HG03039 (cell line): ENCODE data around the gene PHLDA2.
"Not testable (repeated sequence)": the region's sequence is repeated elsewhere in the genome, so short reads cannot be mapped to it uniquely, and the experiment has no call there.

Source experiments
- ATAC-seq: cut with Tn5 transposase; IDR thresholded peaks from one replicate; pipeline ENCODE4 v1.9.1; 2021; ENCODE audit warnings: mild to moderate bottlenecking, moderate library complexity; ENCODE audit not compliant: unreplicated experiment

The PHLDA2 gene

GRCh38 chr11:2916114-2916891, 12.9 kb downstream of the PHLDA2 start:
- ATAC-seq: no peak

- ATAC-seq: no peak
Observed at GRCh38 chr11:2915473-2915872, 13.7 kb downstream of the PHLDA2 start.

GRCh38 chr11:2914455-2915195, 14.6 kb downstream of the PHLDA2 start:
- ATAC-seq: no peak

- ATAC-seq: no peak
Observed at GRCh38 chr11:2913776-2914175, 15.4 kb downstream of the PHLDA2 start.

GRCh38 chr11:2913019-2913431, 16.2 kb downstream of the PHLDA2 start:
- ATAC-seq: no peak

GRCh38 chr11:2912498-2912897, 16.7 kb downstream of the PHLDA2 start:
- no peak for ATAC-seq

GRCh38 chr11:2911785-2912391, 17.3 kb downstream of the PHLDA2 start:
- no peak for ATAC-seq

- no peak for ATAC-seq
Observed at GRCh38 chr11:2911088-2911784, 18.0 kb downstream of the PHLDA2 start.

GRCh38 chr11:2910401-2910955, 18.7 kb downstream of the PHLDA2 start:
- ATAC-seq: no peak

- ATAC-seq: no peak
Observed at GRCh38 chr11:2909133-2909902, 19.9 kb downstream of the PHLDA2 start.

- ATAC-seq: no peak
Observed at GRCh38 chr11:2908130-2908529, 21.1 kb downstream of the PHLDA2 start.

GRCh38 chr11:2905299-2905698, 23.9 kb downstream of the PHLDA2 start:
- not testable (repeated sequence) for ATAC-seq

GRCh38 chr11:2904153-2905052, 24.8 kb downstream of the PHLDA2 start:
- no peak for ATAC-seq

GRCh38 chr11:2903672-2904011, 25.6 kb downstream of the PHLDA2 start:
- no peak for ATAC-seq

GRCh38 chr11:2902784-2903671, 26.2 kb downstream of the PHLDA2 start:
- no peak for ATAC-seq

GRCh38 chr11:2901854-2902783, 27.1 kb downstream of the PHLDA2 start:
- peak; percentile 91 for ATAC-seq

- ATAC-seq: no peak
Observed at GRCh38 chr11:2901196-2901796, 27.9 kb downstream of the PHLDA2 start.
